ENCODE measurements around the gene CLEC20A. TPM values are rescaled to one million over a fixed set of nuclear protein-coding genes. Genes with fewer than 3 reads are reported as not detected.

CLEC20A gene
- total RNA-seq, 1 experiment from 2014 or later: not detected

- no peak for DNase-seq (ENCODE audit: unreplicated experiment)
- H3K4me1 Mint-ChIP-seq (ENCODE audit: insufficient read depth, unreplicated experiment): no peaks in the 10 kb centered on the region
- BruUV-seq (replicated peaks): no TSS peak
- H3K9me3 Mint-ChIP-seq (ENCODE audit: unreplicated experiment): no peaks in the 10 kb centered on the region
- TF ChIP-seq, protein P1, sequence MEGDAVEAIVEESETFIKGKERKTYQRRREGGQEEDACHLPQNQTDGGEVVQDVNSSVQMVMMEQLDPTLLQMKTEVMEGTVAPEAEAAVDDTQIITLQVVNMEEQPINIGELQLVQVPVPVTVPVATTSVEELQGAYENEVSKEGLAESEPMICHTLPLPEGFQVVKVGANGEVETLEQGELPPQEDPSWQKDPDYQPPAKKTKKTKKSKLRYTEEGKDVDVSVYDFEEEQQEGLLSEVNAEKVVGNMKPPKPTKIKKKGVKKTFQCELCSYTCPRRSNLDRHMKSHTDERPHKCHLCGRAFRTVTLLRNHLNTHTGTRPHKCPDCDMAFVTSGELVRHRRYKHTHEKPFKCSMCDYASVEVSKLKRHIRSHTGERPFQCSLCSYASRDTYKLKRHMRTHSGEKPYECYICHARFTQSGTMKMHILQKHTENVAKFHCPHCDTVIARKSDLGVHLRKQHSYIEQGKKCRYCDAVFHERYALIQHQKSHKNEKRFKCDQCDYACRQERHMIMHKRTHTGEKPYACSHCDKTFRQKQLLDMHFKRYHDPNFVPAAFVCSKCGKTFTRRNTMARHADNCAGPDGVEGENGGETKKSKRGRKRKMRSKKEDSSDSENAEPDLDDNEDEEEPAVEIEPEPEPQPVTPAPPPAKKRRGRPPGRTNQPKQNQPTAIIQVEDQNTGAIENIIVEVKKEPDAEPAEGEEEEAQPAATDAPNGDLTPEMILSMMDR (IDR thresholded peaks at IDR 0.05; ENCODE audit: unreplicated experiment): no peak
- POLR2A ChIA-PET: interaction anchor here (1.2 kb wide), 1 partner anchor 28 kb away, joined by 3 read pairs; no protein-coding TSS in a partner anchor
- intact Hi-C loops (cut with micrococcal nuclease): no loop called here
- CTCF ChIA-PET: interaction anchor here (0.5 to 9.3 kb wide), 4 partner anchors 8 to 1349 kb away, joined by 3 to 92 read pairs (median 5); no protein-coding TSS in a partner anchor
- H3K27me3 Mint-ChIP-seq (ENCODE audit: insufficient read depth, unreplicated experiment): no peaks in the 10 kb centered on the region
- H3K27ac Mint-ChIP-seq (ENCODE audit: low read depth, unreplicated experiment): no peak overlapping the region
- no peak overlapping the region for H3K4me3 Mint-ChIP-seq (ENCODE audit: unreplicated experiment)
- no peaks in the 10 kb centered on the region for H3K36me3 Mint-ChIP-seq (ENCODE audit: insufficient read depth, unreplicated experiment)
Observed at GRCh38 chr1:178492341-178492740, 4.4 kb downstream of the CLEC20A start.

- H3K27ac Mint-ChIP-seq (ENCODE audit: low read depth, unreplicated experiment): no peak overlapping the region
- H3K36me3 Mint-ChIP-seq (ENCODE audit: insufficient read depth, unreplicated experiment): no peaks in the 10 kb centered on the region
- CTCF ChIA-PET: interaction anchor here (0.7 to 9.3 kb wide), 3 partner anchors 9 to 1350 kb away, joined by 3 to 92 read pairs (median 7); no protein-coding TSS in a partner anchor
- no peak for DNase-seq (ENCODE audit: unreplicated experiment)
- no peak overlapping the region for H3K4me3 Mint-ChIP-seq (ENCODE audit: unreplicated experiment)
- BruUV-seq (replicated peaks): no TSS peak
- H3K4me1 Mint-ChIP-seq (ENCODE audit: insufficient read depth, unreplicated experiment): no peaks in the 10 kb centered on the region
- intact Hi-C loops (cut with micrococcal nuclease): no loop called here
- H3K27me3 Mint-ChIP-seq (ENCODE audit: insufficient read depth, unreplicated experiment): no peaks in the 10 kb centered on the region
- POLR2A ChIA-PET: interaction anchor here (1.2 kb wide), 1 partner anchor 27 kb away, joined by 3 read pairs; no protein-coding TSS in a partner anchor
- H3K9me3 Mint-ChIP-seq (ENCODE audit: unreplicated experiment): no peaks in the 10 kb centered on the region
- TF ChIP-seq, protein P1 (IDR thresholded peaks at IDR 0.05; ENCODE audit: unreplicated experiment): no peak
Observed at GRCh38 chr1:178491721-178492120, 5.0 kb downstream of the CLEC20A start.

DNA sequence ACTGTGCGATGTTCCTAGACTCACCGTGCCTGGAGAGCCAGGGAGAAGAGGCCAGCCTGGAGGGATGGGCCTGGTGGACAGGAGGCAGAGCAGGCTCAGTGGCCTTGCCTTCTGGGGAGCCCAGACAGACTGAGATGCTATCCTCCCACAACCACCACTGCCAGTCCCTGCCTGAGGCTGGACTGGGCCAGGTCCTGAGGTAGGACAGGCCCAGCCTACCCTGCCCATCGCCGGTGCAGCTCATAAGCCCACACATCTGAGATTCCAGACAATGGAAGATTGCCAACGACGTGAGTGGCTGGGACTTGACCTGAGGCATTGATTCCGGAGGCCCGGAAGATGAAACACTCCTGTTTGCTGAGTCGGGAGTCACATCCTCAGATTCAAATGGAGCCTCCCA lies 5.8 kb downstream of the CLEC20A start:
- intact Hi-C loops (cut with micrococcal nuclease): no loop called here
- H3K36me3 Mint-ChIP-seq (ENCODE audit: insufficient read depth, unreplicated experiment): no peaks in the 10 kb centered on the region
- ChIA-PET CTCF (interaction anchor here (0.6 to 9.3 kb wide), 3 partner anchors 10 to 566 kb away, joined by 3 to 92 read pairs (median 3); no protein-coding TSS in a partner anchor), POLR2A (interaction anchor here (0.6 kb wide), 1 partner anchor 148 kb away, joined by 3 read pairs; no protein-coding TSS in a partner anchor)
- TF ChIP-seq, protein P1 (IDR thresholded peaks at IDR 0.05; ENCODE audit: unreplicated experiment): no peak
- no peaks in the 10 kb centered on the region for H3K4me1 Mint-ChIP-seq (ENCODE audit: insufficient read depth, unreplicated experiment)
- no peak overlapping the region for H3K4me3 Mint-ChIP-seq (ENCODE audit: unreplicated experiment)
- no peaks in the 10 kb centered on the region for H3K27me3 Mint-ChIP-seq (ENCODE audit: insufficient read depth, unreplicated experiment)
- H3K9me3 Mint-ChIP-seq (ENCODE audit: unreplicated experiment): no peaks in the 10 kb centered on the region
- H3K27ac Mint-ChIP-seq (ENCODE audit: low read depth, unreplicated experiment): no peak overlapping the region
- BruUV-seq (replicated peaks): no TSS peak
- DNase-seq (ENCODE audit: unreplicated experiment): no peak

DNA sequence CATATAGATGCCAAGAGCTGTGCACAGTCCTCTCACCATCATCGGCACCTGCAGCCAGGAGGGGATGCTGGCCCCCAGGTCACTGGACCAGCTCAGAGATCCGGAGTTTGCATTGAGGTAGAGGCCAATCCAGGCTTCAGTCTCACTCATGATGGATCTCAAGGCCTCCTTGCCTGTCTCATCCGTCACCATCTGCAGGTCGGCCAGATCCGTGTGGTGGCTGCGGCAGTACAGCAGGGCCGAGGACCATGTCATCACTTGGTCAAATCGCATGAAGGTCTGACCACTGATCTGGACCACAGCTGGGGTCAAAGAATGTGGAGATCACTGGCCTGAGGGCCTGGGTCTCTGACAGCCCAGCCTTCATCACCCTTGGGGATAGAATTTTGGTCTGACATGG lies 6.6 kb downstream of the CLEC20A start:
- no peak overlapping the region for H3K27ac Mint-ChIP-seq (ENCODE audit: low read depth, unreplicated experiment)
- POLR2A ChIA-PET: no interaction called here
- DNase-seq (ENCODE audit: unreplicated experiment): no peak
- no TSS peak for BruUV-seq (replicated peaks)
- H3K36me3 Mint-ChIP-seq (ENCODE audit: insufficient read depth, unreplicated experiment): peaks cover 5% of the 10 kb centered on the region
- H3K4me1 Mint-ChIP-seq (ENCODE audit: insufficient read depth, unreplicated experiment): no peaks in the 10 kb centered on the region
- H3K9me3 Mint-ChIP-seq (ENCODE audit: unreplicated experiment): no peaks in the 10 kb centered on the region
- TF ChIP-seq, protein P1 (IDR thresholded peaks at IDR 0.05; ENCODE audit: unreplicated experiment): no peak
- intact Hi-C loops (cut with micrococcal nuclease): no loop called here
- CTCF ChIA-PET: interaction anchor here (0.8 to 9.3 kb wide), 3 partner anchors 11 to 42 kb away, joined by 3 to 92 read pairs (median 4); no protein-coding TSS in a partner anchor
- no peaks in the 10 kb centered on the region for H3K27me3 Mint-ChIP-seq (ENCODE audit: insufficient read depth, unreplicated experiment)
- H3K4me3 Mint-ChIP-seq (ENCODE audit: unreplicated experiment): no peak overlapping the region
